ENCODE measurements around the gene ASMT.
A peak's percentile ranks its signal among the peaks of the same experiment; 100 is the strongest.

Gene ASMT

GRCh38 chrX:1667566-1667965, 52.7 kb downstream of the ASMT start:
- DNase-seq (ENCODE audit: low read depth in 1 of 2, low spot score in 1 of 2): no peak
- Histone ChIP-seq H3K27ac (replicated peaks) (no peak overlapping the region), H3K27me3 (ENCODE audit: insufficient read depth, poor library complexity, severe bottlenecking) (no peaks in the 10 kb centered on the region), H3K4me3 (replicated peaks; ENCODE audit: insufficient read depth, low read length) (no peak overlapping the region)
- TF ChIP-seq, protein P1, sequence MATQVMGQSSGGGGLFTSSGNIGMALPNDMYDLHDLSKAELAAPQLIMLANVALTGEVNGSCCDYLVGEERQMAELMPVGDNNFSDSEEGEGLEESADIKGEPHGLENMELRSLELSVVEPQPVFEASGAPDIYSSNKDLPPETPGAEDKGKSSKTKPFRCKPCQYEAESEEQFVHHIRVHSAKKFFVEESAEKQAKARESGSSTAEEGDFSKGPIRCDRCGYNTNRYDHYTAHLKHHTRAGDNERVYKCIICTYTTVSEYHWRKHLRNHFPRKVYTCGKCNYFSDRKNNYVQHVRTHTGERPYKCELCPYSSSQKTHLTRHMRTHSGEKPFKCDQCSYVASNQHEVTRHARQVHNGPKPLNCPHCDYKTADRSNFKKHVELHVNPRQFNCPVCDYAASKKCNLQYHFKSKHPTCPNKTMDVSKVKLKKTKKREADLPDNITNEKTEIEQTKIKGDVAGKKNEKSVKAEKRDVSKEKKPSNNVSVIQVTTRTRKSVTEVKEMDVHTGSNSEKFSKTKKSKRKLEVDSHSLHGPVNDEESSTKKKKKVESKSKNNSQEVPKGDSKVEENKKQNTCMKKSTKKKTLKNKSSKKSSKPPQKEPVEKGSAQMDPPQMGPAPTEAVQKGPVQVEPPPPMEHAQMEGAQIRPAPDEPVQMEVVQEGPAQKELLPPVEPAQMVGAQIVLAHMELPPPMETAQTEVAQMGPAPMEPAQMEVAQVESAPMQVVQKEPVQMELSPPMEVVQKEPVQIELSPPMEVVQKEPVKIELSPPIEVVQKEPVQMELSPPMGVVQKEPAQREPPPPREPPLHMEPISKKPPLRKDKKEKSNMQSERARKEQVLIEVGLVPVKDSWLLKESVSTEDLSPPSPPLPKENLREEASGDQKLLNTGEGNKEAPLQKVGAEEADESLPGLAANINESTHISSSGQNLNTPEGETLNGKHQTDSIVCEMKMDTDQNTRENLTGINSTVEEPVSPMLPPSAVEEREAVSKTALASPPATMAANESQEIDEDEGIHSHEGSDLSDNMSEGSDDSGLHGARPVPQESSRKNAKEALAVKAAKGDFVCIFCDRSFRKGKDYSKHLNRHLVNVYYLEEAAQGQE (IDR thresholded peaks at IDR 0.05; ENCODE audit: insufficient replicate concordance, low read depth): no peak
- TF ChIP-seq POLR2AphosphoS5 (IDR thresholded peaks at IDR 0.05; ENCODE audit: low read depth): no peak

DNA sequence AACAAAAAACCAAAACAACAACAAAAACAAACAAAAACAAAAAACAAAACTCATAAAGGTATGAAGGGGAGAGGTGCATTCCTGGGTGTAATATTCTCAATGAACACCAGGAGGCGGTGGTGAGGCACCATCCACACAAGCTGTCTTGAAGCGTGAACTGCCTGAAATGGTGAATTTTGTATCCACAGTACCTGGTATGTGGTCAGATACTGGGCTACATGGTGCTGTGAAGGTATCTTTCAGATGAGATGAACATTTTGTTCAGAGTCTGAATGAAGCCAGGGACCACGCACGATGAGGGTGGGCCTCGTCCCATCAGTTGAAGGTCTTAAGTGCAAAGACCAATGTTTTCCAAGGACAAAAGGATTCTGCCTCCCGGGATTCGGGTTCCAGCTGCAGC, 58.5 kb downstream of the ASMT start:
- Histone ChIP-seq H3K4me3 (replicated peaks; ENCODE audit: insufficient read depth, low read length) (no peak overlapping the region), H3K27me3 (ENCODE audit: insufficient read depth, poor library complexity, severe bottlenecking) (no peaks in the 10 kb centered on the region), H3K27ac (replicated peaks) (no peak overlapping the region)
- TF ChIP-seq POLR2AphosphoS5 (IDR thresholded peaks at IDR 0.05; ENCODE audit: low read depth) (no peak), SPI1 (IDR thresholded peaks at IDR 0.05; ENCODE audit: borderline replicate concordance, low read depth) (no peak), CTCF (IDR thresholded peaks at IDR 0.05; ENCODE audit: insufficient read depth, low read length) (no peak), GABPA (IDR thresholded peaks at IDR 0.05; ENCODE audit: low read depth) (no peak)
- TF ChIP-seq, protein P1 (IDR thresholded peaks at IDR 0.05; ENCODE audit: insufficient replicate concordance, low read depth): no peak
- peak; percentile 7 to 34 for DNase-seq (ENCODE audit: low read depth in 1 of 2, low spot score in 1 of 2)

GRCh38 chrX:1676866-1677265, 62.0 kb downstream of the ASMT start:
- DNase-seq (ENCODE audit: low read depth in 1 of 2, low spot score in 1 of 2): no peak
- Histone ChIP-seq H3K4me3 (replicated peaks; ENCODE audit: insufficient read depth, low read length) (no peak overlapping the region), H3K27ac (replicated peaks) (no peak overlapping the region), H3K27me3 (ENCODE audit: insufficient read depth, poor library complexity, severe bottlenecking) (no peaks in the 10 kb centered on the region)
- TF ChIP-seq, protein P1 (IDR thresholded peaks at IDR 0.05; ENCODE audit: insufficient replicate concordance, low read depth): no peak
- TF ChIP-seq SPI1 (IDR thresholded peaks at IDR 0.05; ENCODE audit: borderline replicate concordance, low read depth): no peak
- TF ChIP-seq GABPA (IDR thresholded peaks at IDR 0.05; ENCODE audit: low read depth): no peak
- no peak for TF ChIP-seq CTCF (IDR thresholded peaks at IDR 0.05; ENCODE audit: insufficient read depth, low read length)
- no peak for TF ChIP-seq POLR2AphosphoS5 (IDR thresholded peaks at IDR 0.05; ENCODE audit: low read depth)

DNA sequence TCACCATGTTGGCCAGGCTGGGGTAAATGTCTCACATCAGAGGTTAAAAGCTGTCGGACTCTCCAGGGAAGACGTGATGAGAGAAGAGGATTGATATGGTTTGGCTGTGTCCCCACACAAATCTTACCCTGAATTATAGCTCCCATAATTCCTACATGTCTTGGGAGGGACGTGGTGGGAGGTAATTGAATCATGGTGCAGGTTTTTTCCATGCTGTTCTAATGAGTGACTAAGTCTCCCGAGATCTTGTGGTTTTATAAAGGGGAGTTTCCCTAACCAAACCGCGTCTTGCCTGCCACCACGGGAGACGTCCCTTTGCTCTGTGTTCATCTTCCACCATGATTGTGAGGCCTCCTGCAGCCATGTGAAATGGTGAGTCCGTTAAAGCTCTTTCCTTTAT, 64.4 kb downstream of the ASMT start:
- no peak overlapping the region for H3K27ac ChIP-seq (replicated peaks)
- TF ChIP-seq, protein P1 (IDR thresholded peaks at IDR 0.05; ENCODE audit: insufficient replicate concordance, low read depth): no peak
- TF ChIP-seq SPI1 (IDR thresholded peaks at IDR 0.05; ENCODE audit: borderline replicate concordance, low read depth): no peak
- TF ChIP-seq CTCF (IDR thresholded peaks at IDR 0.05; ENCODE audit: insufficient read depth, low read length): no peak
- no peak for TF ChIP-seq POLR2AphosphoS5 (IDR thresholded peaks at IDR 0.05; ENCODE audit: low read depth)
- TF ChIP-seq GABPA (IDR thresholded peaks at IDR 0.05; ENCODE audit: low read depth): no peak
- DNase-seq (ENCODE audit: low read depth in 1 of 2, low spot score in 1 of 2): no peak
- no peak overlapping the region for H3K4me3 ChIP-seq (replicated peaks; ENCODE audit: insufficient read depth, low read length)
- no peaks in the 10 kb centered on the region for H3K27me3 ChIP-seq (ENCODE audit: insufficient read depth, poor library complexity, severe bottlenecking)

Data from HL-60 (cell line).